HEK293T (cell line): ENCODE results near the gene ACTL9.

Experiments used
- ELF4 ChIP-seq: fragments of 450-650 bp; IDR thresholded peaks from 2 replicates; pipeline ENCODE4 v1.6.1; 2017; ENCODE audit warnings: antibody characterized with exemption
- FOXK2 ChIP-seq: fragments of 450-650 bp; IDR thresholded peaks from 2 replicates; pipeline ENCODE4 v1.6.1; 2016; ENCODE audit warnings: mild to moderate bottlenecking
- LEF1 ChIP-seq: fragments of 450-650 bp; IDR thresholded peaks from 2 replicates; pipeline ENCODE4 v1.6.1; 2017; ENCODE audit warnings: mild to moderate bottlenecking, borderline replicate concordance
- NFRKB ChIP-seq: fragments of 450-650 bp; IDR thresholded peaks from 2 replicates; pipeline ENCODE4 v1.6.1; 2016; ENCODE audit warnings: mild to moderate bottlenecking, moderate library complexity
- SP1 ChIP-seq: fragments of 450-650 bp; IDR thresholded peaks from 2 replicates; pipeline ENCODE4 v1.6.1; 2017
- SUZ12 ChIP-seq: fragments of 450-650 bp; IDR thresholded peaks from 2 replicates; pipeline ENCODE4 v1.6.1; 2016; ENCODE audit warnings: mild to moderate bottlenecking

GRCh38 chr19:8682931-8683330 is 15.7 kb downstream of the ACTL9 start:
- no peak for TF ChIP-seq NFRKB
- TF ChIP-seq FOXK2 = no peak
- no peak for TF ChIP-seq LEF1
- TF ChIP-seq SP1 = no peak
- no peak for TF ChIP-seq SUZ12
- no peak for TF ChIP-seq ELF4
